ENCODE data around the gene SLC25A21.

The SLC25A21 gene

DNA sequence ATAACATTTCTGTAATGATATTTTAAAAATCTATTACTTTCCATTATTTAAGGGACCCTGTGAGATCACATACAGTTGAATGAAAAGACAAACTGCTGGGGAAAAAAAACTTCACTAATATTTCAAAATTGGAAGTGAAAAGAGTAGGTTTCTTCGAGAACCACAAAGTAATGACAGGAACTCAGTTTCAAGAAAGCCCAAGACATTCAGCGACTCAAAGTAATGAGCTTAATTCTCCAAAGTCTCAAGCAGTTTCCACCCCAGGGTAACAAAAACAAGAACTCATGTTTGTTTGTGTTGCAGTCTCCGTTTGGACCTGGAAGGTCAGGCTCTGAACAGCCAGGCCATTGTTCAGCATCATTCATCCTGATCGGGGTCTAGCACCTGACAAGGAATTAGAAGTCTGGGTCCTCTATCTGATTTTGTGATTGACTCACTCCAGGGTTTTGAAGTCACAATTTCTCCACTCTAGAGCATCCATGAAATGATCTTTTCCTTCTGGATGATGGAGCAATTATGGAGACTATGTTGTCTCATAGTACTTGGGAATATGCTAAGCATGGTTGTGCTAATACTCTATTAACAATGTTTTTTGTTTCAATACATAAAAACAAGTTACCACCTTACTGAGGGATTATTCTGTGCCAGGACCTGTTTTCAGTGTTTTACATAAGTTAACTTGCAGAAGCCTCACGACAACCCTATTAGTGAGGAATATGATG, 126.9 kb downstream of the SLC25A21 start:
- DNase-seq (ENCODE audit: low spot score) = no peak

GRCh38 chr14:37037636-37038387, 134.6 kb downstream of the SLC25A21 start:
- no peak for DNase-seq (ENCODE audit: low spot score)

- DNase-seq (ENCODE audit: low spot score) = no peak
Measured at GRCh38 chr14:37036669-37037341, 135.6 kb downstream of the SLC25A21 start.

- no peak for DNase-seq (ENCODE audit: low spot score)
Measured at GRCh38 chr14:37035401-37035800, 137.0 kb downstream of the SLC25A21 start.

DNA sequence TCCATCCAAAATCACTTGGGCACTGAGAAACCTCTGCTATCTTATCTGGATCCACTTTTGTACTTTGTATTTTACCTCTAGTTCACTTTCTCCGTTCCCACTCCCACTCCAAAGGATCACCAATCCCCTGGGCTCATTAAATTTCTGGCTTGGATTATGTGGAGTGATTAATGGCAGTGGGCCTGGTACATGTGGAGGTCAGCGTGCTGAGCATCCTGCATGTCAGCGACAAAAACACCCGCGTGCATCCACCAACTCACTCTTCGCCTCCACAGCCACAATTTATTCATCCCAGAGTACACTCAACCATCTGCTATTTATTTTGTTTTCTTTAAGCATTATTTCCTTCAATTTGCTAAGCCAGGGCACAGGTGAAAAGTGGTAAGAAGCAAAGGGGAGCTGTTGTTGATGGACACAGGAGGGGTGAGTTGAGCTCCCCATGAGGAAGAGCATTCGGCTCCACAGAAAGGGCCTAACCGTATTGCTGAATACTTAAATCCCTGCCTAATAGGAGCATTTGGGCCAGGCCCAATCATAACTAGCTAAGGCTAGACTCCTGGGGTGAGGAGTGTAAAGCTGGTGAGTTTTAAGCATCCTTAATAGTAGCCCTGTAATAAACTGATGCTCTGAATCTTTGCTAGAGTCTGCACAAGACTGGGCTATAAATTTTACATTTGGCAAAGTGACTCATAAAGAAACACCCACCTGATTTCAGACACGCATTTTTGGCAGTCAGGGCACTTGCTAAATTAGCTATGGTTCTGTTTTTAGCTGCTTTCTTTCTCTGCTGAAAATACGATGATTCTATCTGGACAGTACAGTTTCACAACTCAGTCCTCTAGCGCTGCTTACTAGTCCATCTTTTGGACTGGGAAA, 137.8 kb downstream of the SLC25A21 start:
- no peak for DNase-seq (ENCODE audit: low spot score)

- DNase-seq (ENCODE audit: low spot score) = no peak
Measured at GRCh38 chr14:37032863-37033262, 139.5 kb downstream of the SLC25A21 start.

GRCh38 chr14:37027188-37027824, 145.1 kb downstream of the SLC25A21 start:
- no peak for DNase-seq (ENCODE audit: low spot score)

GRCh38 chr14:37023875-37024565, 148.4 kb downstream of the SLC25A21 start:
- DNase-seq (ENCODE audit: low spot score) = no peak

GRCh38 chr14:37021390-37021789, 151.0 kb downstream of the SLC25A21 start:
- DNase-seq (ENCODE audit: low spot score) = no peak

DNA sequence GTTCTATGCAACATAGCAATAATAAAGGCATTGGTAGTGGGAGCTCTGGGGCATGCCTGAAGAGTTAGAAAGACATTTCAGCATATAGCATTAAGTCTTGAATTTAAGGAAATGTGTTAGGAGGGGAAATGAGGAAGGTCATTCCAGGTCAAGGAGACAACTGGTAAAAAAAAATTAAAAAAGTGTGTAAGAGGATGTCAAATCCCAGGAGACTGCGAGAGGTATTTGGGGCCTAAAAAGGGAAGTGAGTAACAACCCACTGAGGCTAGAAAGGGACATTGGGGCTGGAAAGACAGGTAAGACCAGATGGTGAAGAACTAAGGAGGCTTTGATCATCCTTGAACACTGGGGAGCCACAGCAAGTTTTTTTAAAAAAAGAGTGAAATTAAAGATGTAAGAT, 152.9 kb downstream of the SLC25A21 start:
- DNase-seq (ENCODE audit: low spot score) = no peak

GRCh38 chr14:37018571-37019240, 153.7 kb downstream of the SLC25A21 start:
- no peak for DNase-seq (ENCODE audit: low spot score)

GRCh38 chr14:37013078-37013477, 159.3 kb downstream of the SLC25A21 start:
- DNase-seq (ENCODE audit: low spot score) = no peak

DNA sequence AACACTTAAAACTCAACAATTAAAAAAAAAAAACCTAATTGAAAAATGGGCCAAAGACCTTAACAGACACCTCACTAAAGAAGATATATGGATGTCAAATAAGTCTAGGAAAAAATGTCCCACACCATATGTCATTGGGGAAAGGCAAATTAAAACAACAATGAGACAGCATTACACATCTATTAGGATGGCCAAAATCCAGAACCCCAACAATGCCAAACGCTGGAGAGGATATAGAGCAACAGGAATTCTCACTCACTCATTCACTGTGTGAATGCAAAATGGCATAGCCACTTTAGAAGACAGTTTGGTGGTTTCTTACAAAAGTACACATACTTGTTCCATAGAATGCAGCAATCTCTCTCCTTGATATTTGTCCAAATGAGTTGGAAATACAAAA, 173.7 kb downstream of the SLC25A21 start:
- no peak for DNase-seq (ENCODE audit: low spot score)

DNA sequence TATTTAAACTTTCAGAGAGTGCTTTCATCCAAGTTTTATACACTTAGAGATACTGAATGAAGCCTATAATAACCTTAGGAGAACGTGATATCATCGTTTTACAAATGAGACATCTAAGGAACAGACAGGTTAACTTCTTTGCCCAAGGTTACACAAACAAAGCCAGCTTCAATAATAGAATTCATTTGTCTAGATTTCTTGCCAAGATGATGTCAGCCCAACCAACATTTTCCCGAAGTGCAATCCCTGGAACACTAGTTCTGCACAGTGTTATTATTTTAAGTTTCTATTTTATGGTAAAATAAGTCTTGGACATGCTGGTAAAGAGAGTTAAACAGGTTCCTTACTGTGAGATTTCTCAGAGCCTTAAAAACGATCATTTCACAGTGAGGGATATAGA, 174.6 kb downstream of the SLC25A21 start:
- DNase-seq (ENCODE audit: low spot score) = no peak

- no peak for DNase-seq (ENCODE audit: low spot score)
Measured at GRCh38 chr14:36996857-36997590, 175.4 kb downstream of the SLC25A21 start.

- no peak for DNase-seq (ENCODE audit: low spot score)
Measured at GRCh38 chr14:36996133-36996856, 176.1 kb downstream of the SLC25A21 start.

DNA sequence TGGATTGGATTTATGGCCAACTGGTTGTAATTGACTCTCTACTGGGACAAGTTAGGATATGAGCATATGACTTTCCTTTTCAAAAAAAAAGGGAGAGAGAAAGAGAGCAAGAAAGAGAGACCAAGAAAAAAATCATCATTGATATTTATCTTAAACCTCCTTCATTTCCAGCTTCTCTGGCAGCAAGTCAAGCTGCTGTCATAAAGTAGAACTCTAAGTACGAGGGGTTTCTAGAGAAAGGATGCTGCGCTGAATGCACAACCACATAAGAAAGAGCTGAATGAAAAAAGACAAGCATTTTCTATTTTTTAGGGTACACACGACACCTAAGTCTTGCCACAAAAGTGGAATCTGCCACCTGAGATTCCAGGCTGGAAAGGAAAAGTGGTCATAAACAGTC, 182.6 kb downstream of the SLC25A21 start:
- DNase-seq (ENCODE audit: low spot score) = no peak

DNA sequence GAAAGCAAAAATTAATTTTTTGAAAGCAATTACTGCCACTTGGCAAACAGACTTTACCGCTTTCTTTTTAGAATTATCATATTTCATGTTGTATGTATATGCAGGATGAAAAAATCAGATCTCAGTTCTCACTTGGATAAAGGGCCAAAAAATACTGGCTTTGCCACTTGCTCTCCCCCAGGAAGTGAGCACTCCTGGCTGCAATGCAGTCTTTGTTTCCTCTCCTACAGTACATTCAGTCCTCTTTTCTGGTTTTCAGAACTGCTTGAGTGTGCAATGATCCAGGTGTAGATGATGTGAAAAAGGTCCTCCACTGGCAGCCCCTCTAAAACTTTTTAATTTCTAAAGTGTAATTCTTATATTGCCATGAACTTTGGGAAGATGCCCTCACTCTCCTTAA, 183.4 kb downstream of the SLC25A21 start:
- no peak for DNase-seq (ENCODE audit: low spot score)

DNA sequence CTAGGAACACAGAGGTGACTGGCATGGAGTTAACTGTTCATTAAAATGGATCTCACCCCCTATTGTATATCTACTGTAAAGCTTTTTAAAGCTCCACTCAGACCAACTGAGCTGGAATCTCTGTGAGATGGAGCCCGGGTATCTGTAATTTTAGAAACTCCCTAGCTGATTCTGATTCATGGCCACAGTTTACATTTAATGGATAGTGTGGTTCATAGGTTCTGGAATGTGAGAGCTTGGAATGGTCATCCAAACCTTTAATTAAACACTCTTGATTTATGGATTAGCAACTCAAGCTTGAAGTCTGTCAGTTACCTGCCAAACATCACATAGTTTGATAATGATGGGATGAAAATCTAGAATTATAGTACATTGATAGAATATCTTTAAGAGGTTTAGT, 183.8 kb downstream of the SLC25A21 start:
- DNase-seq (ENCODE audit: low spot score) = no peak
